ENCODE measurements around the gene PPP1R10.

PPP1R10 gene

GRCh38 chr6:30555816-30556065 is 61.3 kb downstream of the PPP1R10 start:
- DNase-seq = no peak

- DNase-seq = no peak
These were observed 61.9 kb downstream of the PPP1R10 start for GRCh38 chr6:30554962-30555815.

- no peak for DNase-seq
These were observed 62.6 kb downstream of the PPP1R10 start for GRCh38 chr6:30554404-30554803.

Measured in CD4-positive, alpha-beta T cell treated with Interleukin-21 for 1 hour (primary cell).